Kidney epithelial cell (primary cell): ENCODE results near the gene KIF26B. TPM values are rescaled to one million over a fixed set of nuclear protein-coding genes. Genes with fewer than 3 reads are reported as not detected.

Source experiments
- DNase-seq: peaks from one replicate; pipeline ENCODE4 v3.0.0-alpha.2; 2010; ENCODE audit warnings: low read depth
- H3K27me3 ChIP-seq: 2 replicates; pipeline ENCODE4 v1.6.0; 2011; ENCODE audit warnings: low read length; ENCODE audit not compliant: control insufficient read depth, insufficient read depth
- H3K36me3 ChIP-seq: 2 replicates; pipeline ENCODE4 v1.5.1; 2011; ENCODE audit warnings: low read length; ENCODE audit not compliant: control insufficient read depth, insufficient read depth
- H3K4me3 ChIP-seq: 2 replicates; pipeline ENCODE4 v1.5.1; 2011; ENCODE audit warnings: low read depth, mild to moderate bottlenecking, control low read depth, low read length
- total RNA-seq: library from RNA; depleted of rRNA; stranded (reverse); fragments of >200 nt; gene quantifications from 2 replicates; pipeline ENCODE4 v1.2.3, GENCODE V29; 2015
- TF ChIP-seq, protein P1 (sequence below): IDR thresholded peaks from 2 replicates; pipeline ENCODE4 v1.5.1; 2011; ENCODE audit warnings: mild to moderate bottlenecking, moderate library complexity, low read length, control low read depth, inconsistent platforms; ENCODE audit not compliant: insufficient read depth, poor library complexity, severe bottlenecking

Gene KIF26B
- total RNA-seq, 1 donor from 2014 or later = 14.6 TPM

DNA sequence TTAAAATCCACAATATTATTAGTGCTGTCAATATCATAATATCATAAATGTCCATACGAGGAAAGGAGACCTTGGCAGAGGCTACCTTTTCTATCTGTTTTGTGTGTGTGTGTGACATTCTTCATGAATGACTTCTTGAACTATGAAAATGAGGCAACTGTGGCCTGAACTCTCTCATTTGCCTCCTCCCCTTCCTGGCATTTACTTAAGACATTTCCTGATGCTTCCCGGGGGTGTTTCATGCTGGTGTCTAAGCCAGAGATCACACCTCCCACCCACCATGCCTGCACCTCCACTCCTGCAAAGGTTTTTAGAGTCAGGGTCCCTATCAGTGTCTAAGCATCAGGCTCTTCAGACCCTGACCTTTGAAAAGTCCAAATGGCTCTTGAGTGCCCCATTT, 420.9 kb downstream of the KIF26B start:
- no peak for DNase-seq

DNA sequence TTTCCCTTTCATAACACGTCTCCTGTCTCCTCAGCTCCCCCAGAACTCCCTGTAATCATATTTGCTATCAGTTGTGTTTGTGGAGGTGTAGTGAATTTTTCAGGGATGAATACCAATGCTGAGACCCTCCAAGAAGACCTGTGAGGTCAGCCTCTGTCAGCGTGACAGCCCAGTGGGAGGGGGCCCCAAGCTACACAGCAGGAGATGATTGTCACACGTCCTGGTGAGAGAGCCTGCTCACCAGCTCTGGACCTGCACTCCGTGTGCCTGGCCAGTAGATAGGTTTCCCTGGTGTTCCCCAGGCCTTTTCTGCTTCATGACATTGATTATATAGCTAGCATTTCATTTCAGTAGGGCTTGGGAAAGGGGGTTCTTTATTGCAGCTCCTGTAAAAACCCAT, 421.5 kb downstream of the KIF26B start:
- no peak for DNase-seq
- Histone ChIP-seq H3K36me3 (no peaks in the 10 kb centered on the region), H3K27me3 (no peaks in the 10 kb centered on the region), H3K4me3 (no peak overlapping the region)
- TF ChIP-seq, protein P1, sequence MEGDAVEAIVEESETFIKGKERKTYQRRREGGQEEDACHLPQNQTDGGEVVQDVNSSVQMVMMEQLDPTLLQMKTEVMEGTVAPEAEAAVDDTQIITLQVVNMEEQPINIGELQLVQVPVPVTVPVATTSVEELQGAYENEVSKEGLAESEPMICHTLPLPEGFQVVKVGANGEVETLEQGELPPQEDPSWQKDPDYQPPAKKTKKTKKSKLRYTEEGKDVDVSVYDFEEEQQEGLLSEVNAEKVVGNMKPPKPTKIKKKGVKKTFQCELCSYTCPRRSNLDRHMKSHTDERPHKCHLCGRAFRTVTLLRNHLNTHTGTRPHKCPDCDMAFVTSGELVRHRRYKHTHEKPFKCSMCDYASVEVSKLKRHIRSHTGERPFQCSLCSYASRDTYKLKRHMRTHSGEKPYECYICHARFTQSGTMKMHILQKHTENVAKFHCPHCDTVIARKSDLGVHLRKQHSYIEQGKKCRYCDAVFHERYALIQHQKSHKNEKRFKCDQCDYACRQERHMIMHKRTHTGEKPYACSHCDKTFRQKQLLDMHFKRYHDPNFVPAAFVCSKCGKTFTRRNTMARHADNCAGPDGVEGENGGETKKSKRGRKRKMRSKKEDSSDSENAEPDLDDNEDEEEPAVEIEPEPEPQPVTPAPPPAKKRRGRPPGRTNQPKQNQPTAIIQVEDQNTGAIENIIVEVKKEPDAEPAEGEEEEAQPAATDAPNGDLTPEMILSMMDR = no peak

More for the DNA sequence above, 420.9 kb downstream of the KIF26B start:
- H3K27me3 ChIP-seq = no peaks in the 10 kb centered on the region
- H3K36me3 ChIP-seq = no peaks in the 10 kb centered on the region
- TF ChIP-seq, protein P1 = no peak
- H3K4me3 ChIP-seq = no peak overlapping the region

DNA sequence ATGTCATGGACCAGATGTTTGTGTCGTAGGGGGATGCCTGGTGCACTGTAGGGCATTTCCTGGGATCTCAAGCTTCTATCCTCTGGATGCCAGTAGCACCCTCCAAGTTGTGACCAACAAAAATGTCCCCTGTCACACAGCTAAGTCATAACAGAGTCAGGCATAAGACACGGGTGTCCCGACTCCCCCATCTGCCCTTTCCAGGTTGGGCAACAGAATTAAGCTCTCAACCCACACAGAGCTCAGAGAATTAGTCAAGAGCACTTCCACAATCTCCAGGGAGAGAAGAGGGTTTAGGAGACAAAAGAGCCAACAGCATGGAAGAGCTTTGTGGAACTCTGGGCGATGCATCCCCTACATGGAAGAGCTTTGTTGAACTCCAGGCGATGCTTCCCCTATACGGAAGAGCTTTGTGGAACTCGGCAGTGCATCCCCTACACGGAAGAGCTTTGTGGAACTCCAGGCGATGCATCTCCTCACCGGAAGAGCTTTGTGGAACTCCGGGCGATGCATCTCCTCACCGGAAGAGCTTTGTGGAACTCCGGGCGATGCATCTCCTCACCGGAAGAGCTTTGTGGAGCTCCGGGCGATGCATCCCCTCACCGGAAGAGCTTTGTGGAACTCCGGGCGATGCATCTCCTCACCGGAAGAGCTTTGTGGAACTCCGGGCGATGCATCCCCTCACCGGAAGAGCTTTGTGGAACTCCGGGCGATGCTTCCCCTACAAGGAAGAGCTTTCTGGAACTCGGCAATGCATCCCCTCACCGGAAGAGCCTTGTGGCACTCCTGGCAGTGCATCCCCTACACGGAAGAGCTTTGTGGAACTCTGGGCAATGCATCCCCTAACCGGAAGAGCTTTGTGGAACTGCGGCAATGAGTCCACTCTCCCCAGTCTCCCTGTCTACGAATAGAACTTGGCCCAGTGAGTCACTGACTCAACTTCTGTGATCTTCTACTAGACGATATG, 422.7 kb downstream of the KIF26B start:
- Histone ChIP-seq H3K4me3 (no peak overlapping the region), H3K27me3 (no peaks in the 10 kb centered on the region), H3K36me3 (no peaks in the 10 kb centered on the region)
- TF ChIP-seq, protein P1 = no peak
- no peak for DNase-seq

DNA sequence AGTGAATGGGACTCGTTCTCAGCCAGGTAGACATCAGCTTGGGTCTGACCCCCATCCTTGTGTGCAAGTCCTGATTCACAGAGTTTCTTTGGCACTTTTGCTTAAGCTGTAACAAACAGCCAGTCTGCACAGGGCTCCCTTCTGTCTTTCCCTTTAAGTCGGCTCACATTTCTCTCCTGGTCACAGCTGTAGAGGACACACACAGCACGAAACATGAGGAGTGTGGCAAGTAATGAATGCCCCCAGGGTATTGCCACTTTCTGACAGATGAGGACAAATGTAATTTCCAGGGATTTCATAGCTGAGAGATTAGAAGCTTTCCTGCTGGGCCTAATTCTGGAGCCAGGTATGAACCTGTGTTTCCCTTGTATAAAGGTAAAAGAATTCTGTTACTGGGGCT, 423.5 kb downstream of the KIF26B start:
- TF ChIP-seq, protein P1 = no peak
- Histone ChIP-seq H3K36me3 (no peaks in the 10 kb centered on the region), H3K27me3 (no peaks in the 10 kb centered on the region), H3K4me3 (no peak overlapping the region)
- DNase-seq = no peak

DNA sequence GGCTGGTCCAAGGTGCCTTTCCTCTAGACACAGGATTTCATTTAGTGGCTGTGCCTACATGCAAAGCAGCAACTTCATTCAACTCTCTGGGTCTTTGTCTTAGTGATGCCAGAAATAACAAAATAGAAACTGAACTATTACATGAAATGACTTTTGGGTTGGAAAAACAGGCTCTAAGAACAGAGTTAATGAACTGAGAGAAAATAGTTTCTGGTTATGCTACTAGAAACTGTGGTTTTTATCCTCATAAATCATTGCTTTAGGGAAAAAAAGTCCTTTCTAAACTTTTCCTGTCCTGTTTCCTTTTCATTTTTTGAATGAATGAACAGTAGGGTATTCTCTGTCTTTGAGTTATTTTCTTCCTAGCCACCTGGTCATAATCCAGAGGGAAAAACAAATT, 424.0 kb downstream of the KIF26B start:
- Histone ChIP-seq H3K36me3 (no peaks in the 10 kb centered on the region), H3K4me3 (no peak overlapping the region), H3K27me3 (no peaks in the 10 kb centered on the region)
- TF ChIP-seq, protein P1 = no peak
- DNase-seq = no peak
